SJSA1 (cell line): Measurements from ENCODE around the gene RPS16. TPM values are rescaled to one million over a fixed set of nuclear protein-coding genes. Genes with fewer than 3 reads are reported as not detected.

ENCODE experiments used
- DNase-seq, 2 experiments: peaks; one replicate each; pipeline ENCODE4 v3.0.0-alpha.2; 2015 to 2020; ENCODE audit warnings: low spot score in 2 of 2, low read depth in 1 of 2
- H3K27ac ChIP-seq: fragments of 250-450 bp; sonication (Bioruptor Pico); 2 replicates; pipeline ENCODE4 v1.5.1; 2020; ENCODE audit warnings: mild to moderate bottlenecking, moderate library complexity
- H3K27me3 ChIP-seq: fragments of 250-450 bp; sonication (Bioruptor Pico); replicated peaks from 2 replicates; pipeline ENCODE4 v1.5.1; 2020; ENCODE audit warnings: mild to moderate bottlenecking, moderate library complexity
- H3K36me3 ChIP-seq: fragments of 250-450 bp; sonication (Bioruptor Pico); 2 replicates; pipeline ENCODE4 v1.5.1; 2020; ENCODE audit warnings: mild to moderate bottlenecking
- H3K4me1 ChIP-seq: fragments of 250-450 bp; sonication (Bioruptor Pico); replicated peaks from 2 replicates; pipeline ENCODE4 v1.6.1; 2021; ENCODE audit warnings: mild to moderate bottlenecking
- H3K4me3 ChIP-seq: fragments of 250-450 bp; sonication (Bioruptor Pico); 2 replicates; pipeline ENCODE4 v1.5.1; 2020; ENCODE audit warnings: mild to moderate bottlenecking
- H3K9me3 ChIP-seq: fragments of 250-450 bp; sonication (Bioruptor Pico); replicated peaks from 2 replicates; pipeline ENCODE4 v1.5.1; 2020; ENCODE audit warnings: mild to moderate bottlenecking
- total RNA-seq: library from RNA; depleted of rRNA; stranded (reverse); fragments of >200 nt; shearing (Covaris generic); gene quantifications from 2 replicates; pipeline ENCODE4 v1.2.3, GENCODE V29; 2014

The RPS16 gene
- total RNA-seq, 1 experiment from 2014 or later: 54.0 TPM

DNA sequence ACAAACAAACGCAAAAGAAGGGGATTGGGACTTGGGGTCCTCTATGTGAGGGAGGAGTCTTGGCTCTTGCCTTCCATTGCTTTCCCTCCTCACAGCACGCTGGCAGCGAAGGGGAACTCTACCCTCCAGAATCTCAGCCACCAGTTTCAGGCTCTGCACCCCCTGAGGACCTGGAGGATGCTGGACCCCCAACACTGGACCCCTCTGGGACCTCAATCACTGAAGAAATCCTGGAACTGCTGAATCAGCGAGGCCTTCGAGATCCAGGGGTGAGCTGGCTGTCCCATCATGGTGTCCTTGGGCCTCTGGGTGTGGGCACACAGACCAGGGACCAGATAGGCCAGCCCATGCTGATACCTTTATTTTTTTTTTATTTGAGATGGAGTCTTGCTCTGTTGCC lies 13.7 kb downstream of the RPS16 start:
- no peaks in the 10 kb centered on the region for H3K27me3 ChIP-seq
- no peak overlapping the region for H3K27ac ChIP-seq
- no peaks in the 10 kb centered on the region for H3K9me3 ChIP-seq
- no peak for DNase-seq
- H3K4me1 ChIP-seq: no peaks in the 10 kb centered on the region
- H3K4me3 ChIP-seq: no peak overlapping the region
- peaks cover 77% of the 10 kb centered on the region for H3K36me3 ChIP-seq

DNA sequence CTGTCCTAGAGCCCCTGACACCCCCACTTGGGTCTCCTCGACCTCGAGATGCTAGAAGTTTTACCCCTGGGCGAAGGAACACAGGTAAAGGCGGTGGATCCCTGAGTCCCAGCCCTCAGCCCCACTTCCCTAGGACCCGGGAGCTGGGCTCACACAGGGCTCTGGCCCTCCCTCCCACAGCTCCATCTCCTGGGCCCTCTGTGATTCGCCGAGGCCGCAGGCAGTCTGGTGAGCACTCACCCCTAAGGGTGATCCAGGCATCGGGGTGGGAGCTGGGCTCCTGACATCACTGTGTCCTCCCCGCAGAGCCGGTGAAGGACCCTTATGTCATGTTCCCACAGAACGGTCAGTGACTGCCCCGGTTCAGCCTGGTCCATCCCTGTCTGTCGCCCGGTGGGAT lies 15.0 kb downstream of the RPS16 start:
- H3K9me3 ChIP-seq: no peaks in the 10 kb centered on the region
- no peak for DNase-seq

DNA sequence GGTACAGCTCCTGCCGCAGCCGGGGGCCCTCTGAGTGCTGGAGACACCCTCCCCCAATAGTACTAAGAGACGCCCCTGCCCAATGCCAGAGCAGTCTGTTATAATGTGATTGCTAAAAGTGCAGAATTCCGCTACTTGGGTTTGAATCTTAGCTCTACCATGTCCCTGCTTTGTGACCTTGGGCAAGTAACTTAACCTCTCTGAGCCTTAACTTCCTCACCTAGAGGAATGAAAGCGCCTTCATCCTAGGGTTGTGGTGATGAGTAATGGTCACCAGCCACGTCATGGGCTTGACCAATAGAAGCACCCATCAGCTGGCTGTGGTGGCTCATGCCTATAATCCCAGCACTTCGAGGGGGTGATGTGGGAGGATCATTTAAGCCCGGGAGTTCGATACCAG lies 16.7 kb downstream of the RPS16 start:
- Histone ChIP-seq H3K36me3 (peaks cover 89% of the 10 kb centered on the region), H3K27ac (no peak overlapping the region), H3K4me3 (no peak overlapping the region), H3K27me3 (no peaks in the 10 kb centered on the region), H3K4me1 (peaks cover 12% of the 10 kb centered on the region), H3K9me3 (no peaks in the 10 kb centered on the region)
- no peak for DNase-seq

More for the DNA sequence above, 15.0 kb downstream of the RPS16 start:
- Histone ChIP-seq H3K27me3 (no peaks in the 10 kb centered on the region), H3K4me1 (no peaks in the 10 kb centered on the region), H3K27ac (no peak overlapping the region), H3K4me3 (no peak overlapping the region), H3K36me3 (peaks cover 89% of the 10 kb centered on the region)

DNA sequence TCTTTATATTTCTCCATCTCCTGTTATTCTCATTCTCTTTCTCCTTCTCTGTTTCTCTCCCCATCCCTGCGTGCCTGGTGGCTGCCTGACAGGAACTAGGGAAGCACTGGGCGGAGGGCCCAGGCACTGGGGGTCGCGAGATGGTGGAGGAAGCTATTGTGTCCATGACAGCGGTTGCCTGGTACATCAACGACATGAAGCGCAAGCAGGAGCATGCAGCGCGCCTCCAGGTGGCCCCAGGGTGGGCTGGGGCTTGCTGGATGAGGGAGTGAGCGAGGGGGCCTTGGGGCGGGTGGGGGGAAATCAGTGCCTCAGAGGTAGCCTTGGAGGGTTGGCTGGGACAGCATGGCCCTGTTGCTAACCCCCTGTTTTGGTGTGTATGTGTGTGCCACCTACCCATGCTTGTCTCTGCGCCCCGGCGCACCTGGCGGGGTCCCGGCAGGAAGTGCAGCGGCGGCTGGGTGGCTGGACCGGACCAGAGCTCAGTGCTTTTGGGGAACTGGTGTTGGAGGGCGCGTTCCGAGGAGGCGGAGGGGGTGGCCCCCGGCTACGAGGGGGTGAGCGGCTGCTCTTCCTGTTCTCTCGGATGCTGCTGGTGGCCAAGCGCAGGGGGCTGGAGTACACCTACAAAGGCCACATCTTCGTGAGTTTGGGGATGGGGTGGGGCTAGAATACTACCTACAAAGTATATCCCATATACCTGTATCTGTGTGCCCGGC lies 18.1 kb downstream of the RPS16 start:
- Histone ChIP-seq H3K27ac (no peak overlapping the region), H3K9me3 (no peaks in the 10 kb centered on the region), H3K4me1 (peaks cover 16% of the 10 kb centered on the region), H3K36me3 (peaks cover 82% of the 10 kb centered on the region), H3K27me3 (no peaks in the 10 kb centered on the region), H3K4me3 (no peak overlapping the region)
- no peak for DNase-seq

DNA sequence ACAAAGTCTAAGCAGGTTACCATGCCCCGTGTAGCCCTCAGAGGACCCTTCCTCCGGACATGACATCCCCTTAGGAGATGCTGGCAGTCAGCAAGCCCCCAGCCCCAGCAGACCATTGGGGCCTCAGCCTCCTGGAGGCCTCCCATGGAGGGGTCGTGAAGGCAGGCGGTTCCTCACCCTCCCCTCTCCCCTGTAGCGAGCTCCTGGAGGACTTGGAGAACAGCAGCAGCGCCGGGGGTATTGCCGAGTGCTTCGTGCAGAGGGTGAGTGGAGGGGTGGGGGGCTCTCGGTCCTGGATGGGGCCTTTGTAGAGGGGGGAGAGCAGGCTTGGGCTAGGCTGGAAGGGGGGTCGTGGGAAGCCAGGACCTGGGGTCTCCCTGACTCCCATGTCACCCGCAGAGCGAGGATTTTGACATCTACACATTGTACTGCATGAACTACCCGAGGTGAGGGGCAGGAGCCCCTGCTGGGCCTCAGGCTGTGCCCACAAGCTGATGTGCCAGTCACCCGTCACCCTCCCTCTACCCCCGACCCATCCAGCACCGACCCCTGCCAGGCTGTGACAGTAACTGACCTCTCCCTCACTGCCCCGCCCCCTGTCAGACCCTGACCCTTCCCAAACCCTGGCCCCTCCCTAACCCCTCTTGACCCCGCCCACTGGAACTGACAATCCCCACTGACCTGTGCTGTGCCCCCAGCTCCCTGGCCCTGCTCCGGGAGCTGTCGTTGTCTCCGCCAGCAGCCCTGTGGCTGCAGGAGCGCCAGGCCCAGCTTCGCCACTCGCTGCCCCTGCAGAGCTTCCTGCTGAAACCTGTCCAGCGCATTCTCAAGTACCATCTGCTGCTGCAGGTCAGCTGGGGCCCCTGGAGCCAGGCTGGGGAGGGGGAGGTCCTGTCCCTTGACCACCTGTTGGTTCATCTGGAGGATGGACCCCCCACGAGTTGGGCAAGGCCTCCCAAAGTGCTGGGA lies 19.3 kb downstream of the RPS16 start:
- Histone ChIP-seq H3K27ac (no peak overlapping the region), H3K27me3 (no peaks in the 10 kb centered on the region), H3K4me1 (peaks cover 19% of the 10 kb centered on the region), H3K9me3 (no peaks in the 10 kb centered on the region), H3K36me3 (peaks cover 71% of the 10 kb centered on the region), H3K4me3 (no peak overlapping the region)
- peak in 1 of 2 experiments; percentile 48 for DNase-seq

DNA sequence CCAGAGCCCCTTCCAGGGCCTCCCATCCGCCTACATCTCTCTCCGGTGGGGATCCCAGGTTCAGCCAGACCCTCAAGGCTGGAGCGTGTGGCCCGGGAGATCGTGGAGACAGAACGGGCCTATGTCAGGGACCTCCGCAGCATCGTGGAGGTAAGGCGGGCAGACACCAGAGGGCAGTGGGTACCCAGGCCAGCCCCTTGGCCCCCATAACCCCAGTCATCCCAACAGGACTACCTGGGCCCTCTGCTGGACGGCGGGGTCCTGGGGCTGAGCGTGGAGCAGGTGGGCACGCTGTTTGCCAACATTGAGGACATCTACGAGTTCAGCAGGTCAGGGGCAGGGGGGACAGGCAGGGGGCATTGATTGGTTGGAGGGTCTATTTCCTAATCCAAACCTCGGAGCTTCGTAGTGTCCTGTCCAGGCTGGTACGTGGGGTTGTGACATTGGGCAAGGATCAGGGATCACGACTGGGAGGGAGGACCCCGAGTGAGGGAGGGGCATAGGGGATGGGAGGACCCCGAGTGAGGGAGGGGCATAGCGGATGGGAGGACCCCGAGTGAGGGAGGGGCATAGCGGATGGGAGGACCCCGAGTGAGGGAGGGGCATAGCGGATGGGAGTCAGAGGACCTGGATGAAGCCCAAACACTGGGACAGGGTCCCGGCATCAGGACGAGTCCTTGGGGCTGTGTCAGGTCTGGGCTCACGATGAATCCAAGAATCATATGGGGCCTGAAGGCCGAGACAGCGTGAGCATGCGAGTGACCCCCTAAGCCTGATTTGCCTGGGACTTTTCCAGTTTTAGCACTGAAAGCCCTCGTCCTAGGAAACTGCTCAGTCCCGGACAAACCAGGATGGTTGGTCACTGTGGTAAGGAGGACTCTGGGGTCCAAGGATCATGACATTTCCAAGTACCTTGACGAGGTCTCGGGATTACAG lies 20.4 kb downstream of the RPS16 start:
- H3K4me1 ChIP-seq: peaks cover 30% of the 10 kb centered on the region
- no peak overlapping the region for H3K27ac ChIP-seq
- H3K27me3 ChIP-seq: no peaks in the 10 kb centered on the region
- DNase-seq: no peak
- peaks cover 63% of the 10 kb centered on the region for H3K36me3 ChIP-seq
- no peaks in the 10 kb centered on the region for H3K9me3 ChIP-seq
- H3K4me3 ChIP-seq: no peak overlapping the region

DNA sequence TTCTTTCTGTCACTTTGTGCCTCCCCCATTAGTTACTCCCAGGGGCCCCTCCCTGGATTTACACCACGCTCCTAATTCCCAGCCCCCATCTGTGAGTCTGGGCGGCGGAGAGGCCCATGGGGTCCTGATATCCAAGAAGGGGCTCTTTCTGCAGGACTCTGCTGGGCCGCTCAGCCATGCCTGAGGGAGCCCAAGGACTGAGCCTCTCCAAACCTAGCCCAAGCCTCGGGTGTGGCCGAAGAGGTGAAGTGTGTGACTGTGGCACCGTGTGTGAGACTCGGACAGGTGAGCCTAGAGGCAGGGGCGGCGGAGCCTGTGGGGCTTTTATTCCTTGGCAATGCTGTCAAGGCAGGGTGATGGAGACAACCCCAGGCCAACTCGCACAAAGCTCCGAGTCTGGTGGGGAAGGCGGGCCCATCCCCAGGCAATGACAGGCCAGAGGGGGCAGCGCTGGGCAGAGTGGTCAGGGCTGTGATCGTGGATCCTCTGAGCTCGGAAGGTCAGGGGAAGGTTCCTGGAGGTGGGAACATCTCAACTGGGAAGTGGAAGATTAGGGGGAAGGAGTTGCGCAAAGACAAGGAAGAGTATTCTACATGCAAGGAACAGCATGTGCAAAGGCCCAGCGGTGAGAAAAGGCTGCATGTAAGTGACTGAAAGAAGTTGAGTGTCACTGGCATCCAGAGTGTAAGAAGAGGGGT lies 21.7 kb downstream of the RPS16 start:
- peaks cover 37% of the 10 kb centered on the region for H3K4me1 ChIP-seq
- no peaks in the 10 kb centered on the region for H3K27me3 ChIP-seq
- no peaks in the 10 kb centered on the region for H3K9me3 ChIP-seq
- peak; percentile 45 to 64 for DNase-seq
- peaks cover 57% of the 10 kb centered on the region for H3K36me3 ChIP-seq
- H3K27ac ChIP-seq: peak overlapping the region; percentile 80
- peak overlapping the region; percentile 68 for H3K4me3 ChIP-seq

DNA sequence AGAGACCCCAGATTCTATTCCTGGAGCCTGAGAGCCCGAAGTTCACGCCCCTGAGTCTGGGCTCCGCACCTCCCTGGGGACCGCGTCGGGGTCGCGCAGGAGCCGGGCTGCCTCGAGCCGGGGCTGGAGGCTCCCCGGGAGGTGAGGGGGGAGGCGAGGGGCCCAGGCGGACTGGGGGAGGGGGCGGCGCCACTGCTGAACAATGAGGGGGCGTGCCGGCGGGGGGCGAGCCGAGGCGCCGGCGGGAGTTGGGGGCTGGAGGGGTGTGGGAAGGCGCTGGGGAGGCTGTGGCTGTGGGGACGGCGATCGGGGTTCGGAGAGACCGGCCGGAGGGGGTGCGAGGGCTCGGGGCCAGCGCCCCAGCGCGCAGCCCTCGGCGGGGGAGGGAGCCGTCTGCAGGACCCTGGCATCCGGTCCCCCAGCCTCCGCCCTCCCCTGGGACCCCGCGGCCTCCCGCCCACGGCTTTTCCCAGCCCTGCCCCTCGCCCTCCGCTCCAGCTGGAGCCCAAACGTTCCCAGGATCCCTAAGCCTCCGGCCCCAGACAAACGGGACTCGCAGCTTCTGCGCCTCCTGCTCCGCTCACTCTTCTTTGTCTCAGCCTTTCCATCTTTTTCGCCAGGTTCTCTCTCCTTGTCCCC lies 22.4 kb downstream of the RPS16 start:
- H3K4me3 ChIP-seq: peak overlapping the region; percentile 68
- peaks cover 42% of the 10 kb centered on the region for H3K4me1 ChIP-seq
- H3K27ac ChIP-seq: peak overlapping the region; percentile 80
- peaks cover 55% of the 10 kb centered on the region for H3K36me3 ChIP-seq
- H3K9me3 ChIP-seq: no peaks in the 10 kb centered on the region
- H3K27me3 ChIP-seq: no peaks in the 10 kb centered on the region
- peak; percentile 40 to 79 for DNase-seq

DNA sequence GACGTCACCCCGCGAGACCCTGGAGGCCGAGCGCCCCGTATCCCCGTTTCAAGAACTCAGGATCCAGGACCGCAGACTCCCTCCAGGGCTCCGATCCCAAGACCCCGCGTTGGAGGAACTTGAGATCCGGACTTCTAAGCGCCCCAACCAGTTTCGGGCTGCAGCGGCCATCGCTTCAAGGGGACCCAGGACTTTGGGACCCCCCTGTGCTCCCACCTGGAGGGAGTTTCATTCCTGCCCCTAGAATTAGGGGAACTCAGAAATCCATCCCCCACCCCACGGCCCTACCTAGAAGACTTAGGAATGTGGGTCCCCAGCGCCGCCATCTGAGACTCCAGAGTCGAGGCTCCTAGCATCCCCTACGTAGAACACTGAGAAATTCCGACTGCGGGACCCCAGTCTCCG lies 22.9 kb downstream of the RPS16 start:
- peak overlapping the region; percentile 68 for H3K4me3 ChIP-seq
- H3K9me3 ChIP-seq: no peaks in the 10 kb centered on the region
- H3K36me3 ChIP-seq: peaks cover 55% of the 10 kb centered on the region
- peaks cover 48% of the 10 kb centered on the region for H3K4me1 ChIP-seq
- H3K27ac ChIP-seq: peak overlapping the region; percentile 80
- H3K27me3 ChIP-seq: no peaks in the 10 kb centered on the region
- DNase-seq: peak in 1 of 2 experiments; percentile 70

DNA sequence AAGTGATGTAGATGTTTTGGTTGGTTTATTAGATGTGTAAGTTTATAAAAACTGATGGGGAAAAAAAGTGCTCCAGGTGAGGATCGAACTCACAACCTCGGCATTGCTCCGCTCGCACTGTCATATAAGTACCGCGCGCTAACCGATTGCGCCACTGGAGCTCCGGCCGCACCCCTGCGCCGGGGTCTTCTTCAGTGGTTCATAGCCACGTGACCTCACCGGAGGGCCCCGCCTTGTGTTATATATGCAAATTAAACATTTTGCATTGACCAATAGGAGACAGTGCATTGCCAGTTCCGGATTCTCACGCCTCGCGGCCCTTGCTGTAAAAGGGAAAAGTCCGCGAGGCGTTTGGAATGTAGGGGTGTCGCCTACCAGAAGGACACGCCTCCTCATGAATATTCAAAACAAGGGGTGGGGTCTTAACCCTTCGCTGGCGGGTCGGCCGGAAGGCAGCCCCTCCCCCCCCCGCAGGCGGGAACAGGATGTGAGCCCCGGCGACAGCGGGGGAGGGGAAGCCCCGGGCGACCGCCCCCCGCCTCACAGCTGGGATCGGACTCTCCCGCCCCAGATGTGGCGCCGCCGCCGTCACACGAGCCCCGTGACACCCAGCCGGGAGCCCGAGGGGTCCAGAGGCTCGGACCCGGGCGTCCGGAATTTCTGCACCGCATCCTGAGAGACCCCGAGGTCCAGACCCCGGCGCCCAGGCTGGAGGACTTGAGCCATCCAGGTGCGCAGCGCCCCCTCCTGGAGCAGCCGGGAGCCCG lies 23.5 kb downstream of the RPS16 start, which contains the start of gene PLEKHG2:
TSS of gene PLEKHG2 (plus strand) at position 570 of the 767 bp plus-strand sequence. CDS start 1,418 bp downstream, outside the sequence.
- H3K4me1 ChIP-seq: peaks cover 50% of the 10 kb centered on the region

DNA sequence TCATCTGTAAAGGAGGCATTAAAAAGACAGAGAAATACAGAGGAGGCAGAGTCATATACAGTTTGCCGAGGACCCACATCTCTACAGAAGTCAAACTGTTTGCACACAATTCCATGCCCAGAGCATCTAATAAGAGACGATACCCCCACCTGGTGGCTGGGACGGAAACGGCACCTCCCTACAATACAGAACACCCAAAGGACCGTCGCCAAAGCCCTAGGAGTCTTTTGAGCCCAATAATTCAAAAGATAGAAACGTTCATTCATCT lies 24.0 kb downstream of the RPS16 start:
- peaks cover 53% of the 10 kb centered on the region for H3K36me3 ChIP-seq
- no peaks in the 10 kb centered on the region for H3K9me3 ChIP-seq
- DNase-seq: peak in 1 of 2 experiments; percentile 93
- no peak overlapping the region for H3K27ac ChIP-seq
- H3K4me3 ChIP-seq: peak overlapping the region; percentile 9
- H3K27me3 ChIP-seq: no peaks in the 10 kb centered on the region
- H3K4me1 ChIP-seq: peaks cover 50% of the 10 kb centered on the region

More for the DNA sequence above, 23.5 kb downstream of the RPS16 start, which contains the start of gene PLEKHG2:
- peak within 1 kb of the TSS; percentile 68 for H3K4me3 ChIP-seq
- peaks cover 54% of the 10 kb centered on the region for H3K36me3 ChIP-seq
- H3K27me3 ChIP-seq: no peaks in the 10 kb centered on the region
- DNase-seq: peak; percentile 99 to 100
- no peaks in the 10 kb centered on the region for H3K9me3 ChIP-seq
- H3K27ac ChIP-seq: peak within 1 kb of the TSS; percentile 80
